ENCODE measurements around the gene SUPT6H.

DNA sequence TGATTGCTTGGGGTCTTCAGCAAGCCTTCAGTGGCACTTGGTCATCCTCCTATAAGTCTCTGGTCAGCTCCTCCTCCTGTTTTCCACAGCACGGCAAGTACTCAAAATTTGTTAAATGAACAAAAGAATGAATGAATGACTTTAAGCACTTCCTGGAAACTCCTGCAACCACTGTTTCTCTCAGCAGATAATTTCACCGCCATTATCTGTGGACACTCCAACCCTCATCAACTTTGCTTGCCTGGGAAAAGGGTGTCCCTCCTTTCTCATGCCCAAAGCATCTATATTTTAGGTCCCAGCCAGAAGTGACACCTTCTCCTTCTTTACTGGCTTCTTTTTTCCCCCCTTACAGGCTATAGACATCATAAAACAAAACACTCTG is 45.3 kb downstream of the SUPT6H start:
- TF ChIP-seq, protein P1, sequence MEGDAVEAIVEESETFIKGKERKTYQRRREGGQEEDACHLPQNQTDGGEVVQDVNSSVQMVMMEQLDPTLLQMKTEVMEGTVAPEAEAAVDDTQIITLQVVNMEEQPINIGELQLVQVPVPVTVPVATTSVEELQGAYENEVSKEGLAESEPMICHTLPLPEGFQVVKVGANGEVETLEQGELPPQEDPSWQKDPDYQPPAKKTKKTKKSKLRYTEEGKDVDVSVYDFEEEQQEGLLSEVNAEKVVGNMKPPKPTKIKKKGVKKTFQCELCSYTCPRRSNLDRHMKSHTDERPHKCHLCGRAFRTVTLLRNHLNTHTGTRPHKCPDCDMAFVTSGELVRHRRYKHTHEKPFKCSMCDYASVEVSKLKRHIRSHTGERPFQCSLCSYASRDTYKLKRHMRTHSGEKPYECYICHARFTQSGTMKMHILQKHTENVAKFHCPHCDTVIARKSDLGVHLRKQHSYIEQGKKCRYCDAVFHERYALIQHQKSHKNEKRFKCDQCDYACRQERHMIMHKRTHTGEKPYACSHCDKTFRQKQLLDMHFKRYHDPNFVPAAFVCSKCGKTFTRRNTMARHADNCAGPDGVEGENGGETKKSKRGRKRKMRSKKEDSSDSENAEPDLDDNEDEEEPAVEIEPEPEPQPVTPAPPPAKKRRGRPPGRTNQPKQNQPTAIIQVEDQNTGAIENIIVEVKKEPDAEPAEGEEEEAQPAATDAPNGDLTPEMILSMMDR (IDR thresholded peaks at IDR 0.05) = no peak
- TF ChIP-seq NFYB (CRISPR knock-in tag; conservative IDR thresholded peaks at IDR 0.05; ENCODE audit: low read depth) (no peak), ZNF121 (CRISPR knock-in tag; IDR thresholded peaks at IDR 0.05) (no peak), ZNF416 (CRISPR knock-in tag; IDR thresholded peaks at IDR 0.05) (no peak), NR1H2 (CRISPR knock-in tag; IDR thresholded peaks at IDR 0.05) (no peak), ELF4 (CRISPR knock-in tag; IDR thresholded peaks at IDR 0.05; ENCODE audit: low read depth) (no peak), ZBTB43 (CRISPR knock-in tag; IDR thresholded peaks at IDR 0.05) (no peak)
- TF ChIP-seq, protein P2, sequence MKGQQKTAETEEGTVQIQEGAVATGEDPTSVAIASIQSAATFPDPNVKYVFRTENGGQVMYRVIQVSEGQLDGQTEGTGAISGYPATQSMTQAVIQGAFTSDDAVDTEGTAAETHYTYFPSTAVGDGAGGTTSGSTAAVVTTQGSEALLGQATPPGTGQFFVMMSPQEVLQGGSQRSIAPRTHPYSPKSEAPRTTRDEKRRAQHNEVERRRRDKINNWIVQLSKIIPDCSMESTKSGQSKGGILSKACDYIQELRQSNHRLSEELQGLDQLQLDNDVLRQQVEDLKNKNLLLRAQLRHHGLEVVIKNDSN (CRISPR knock-in tag; IDR thresholded peaks at IDR 0.05) = no peak
